C4-2B (cell line): ENCODE measurements around the gene PLXDC2.

Source experiments
- ZFX ChIP-seq: fragments of 450-650 bp; IDR thresholded peaks from 2 replicates; pipeline ENCODE4 v1.6.1; 2017
- TF ChIP-seq, protein P1 (sequence below): fragments of 450-650 bp; conservative IDR thresholded peaks from 2 replicates; pipeline ENCODE4 v1.5.1; 2017; ENCODE audit warnings: mild to moderate bottlenecking

DNA sequence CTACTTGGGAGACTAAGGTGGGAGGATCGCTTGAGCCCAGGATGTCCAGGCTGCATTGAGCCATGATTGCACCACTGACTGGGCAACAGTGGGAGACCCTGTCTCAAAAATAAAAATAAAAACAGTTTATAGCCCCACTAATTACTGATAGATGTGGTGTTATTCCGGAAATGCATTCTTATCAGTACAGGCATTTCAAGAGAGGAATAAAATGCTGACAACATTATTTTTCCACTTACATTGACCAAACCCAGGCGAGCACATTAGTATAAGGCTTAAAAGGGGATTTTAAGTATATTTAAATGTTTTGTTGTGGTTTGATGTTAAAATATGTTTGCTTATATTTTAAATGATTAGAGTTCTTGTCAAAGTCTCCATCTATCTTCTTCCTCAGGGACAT lies 359.5 kb downstream of the PLXDC2 start:
- TF ChIP-seq, protein P1, sequence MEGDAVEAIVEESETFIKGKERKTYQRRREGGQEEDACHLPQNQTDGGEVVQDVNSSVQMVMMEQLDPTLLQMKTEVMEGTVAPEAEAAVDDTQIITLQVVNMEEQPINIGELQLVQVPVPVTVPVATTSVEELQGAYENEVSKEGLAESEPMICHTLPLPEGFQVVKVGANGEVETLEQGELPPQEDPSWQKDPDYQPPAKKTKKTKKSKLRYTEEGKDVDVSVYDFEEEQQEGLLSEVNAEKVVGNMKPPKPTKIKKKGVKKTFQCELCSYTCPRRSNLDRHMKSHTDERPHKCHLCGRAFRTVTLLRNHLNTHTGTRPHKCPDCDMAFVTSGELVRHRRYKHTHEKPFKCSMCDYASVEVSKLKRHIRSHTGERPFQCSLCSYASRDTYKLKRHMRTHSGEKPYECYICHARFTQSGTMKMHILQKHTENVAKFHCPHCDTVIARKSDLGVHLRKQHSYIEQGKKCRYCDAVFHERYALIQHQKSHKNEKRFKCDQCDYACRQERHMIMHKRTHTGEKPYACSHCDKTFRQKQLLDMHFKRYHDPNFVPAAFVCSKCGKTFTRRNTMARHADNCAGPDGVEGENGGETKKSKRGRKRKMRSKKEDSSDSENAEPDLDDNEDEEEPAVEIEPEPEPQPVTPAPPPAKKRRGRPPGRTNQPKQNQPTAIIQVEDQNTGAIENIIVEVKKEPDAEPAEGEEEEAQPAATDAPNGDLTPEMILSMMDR, result no peak
- TF ChIP-seq ZFX, result no peak
